ENCODE data around the gene WNT11. TPM values are rescaled to one million over a fixed set of nuclear protein-coding genes. Genes with fewer than 3 reads are reported as not detected.
"Not testable (repeated sequence)": the region's sequence is repeated elsewhere in the genome, so short reads cannot be mapped to it uniquely, and the experiment has no call there.

The WNT11 gene
- total RNA-seq, 2 experiments from 2014 or later: 0.30 to 1.2 TPM

DNA sequence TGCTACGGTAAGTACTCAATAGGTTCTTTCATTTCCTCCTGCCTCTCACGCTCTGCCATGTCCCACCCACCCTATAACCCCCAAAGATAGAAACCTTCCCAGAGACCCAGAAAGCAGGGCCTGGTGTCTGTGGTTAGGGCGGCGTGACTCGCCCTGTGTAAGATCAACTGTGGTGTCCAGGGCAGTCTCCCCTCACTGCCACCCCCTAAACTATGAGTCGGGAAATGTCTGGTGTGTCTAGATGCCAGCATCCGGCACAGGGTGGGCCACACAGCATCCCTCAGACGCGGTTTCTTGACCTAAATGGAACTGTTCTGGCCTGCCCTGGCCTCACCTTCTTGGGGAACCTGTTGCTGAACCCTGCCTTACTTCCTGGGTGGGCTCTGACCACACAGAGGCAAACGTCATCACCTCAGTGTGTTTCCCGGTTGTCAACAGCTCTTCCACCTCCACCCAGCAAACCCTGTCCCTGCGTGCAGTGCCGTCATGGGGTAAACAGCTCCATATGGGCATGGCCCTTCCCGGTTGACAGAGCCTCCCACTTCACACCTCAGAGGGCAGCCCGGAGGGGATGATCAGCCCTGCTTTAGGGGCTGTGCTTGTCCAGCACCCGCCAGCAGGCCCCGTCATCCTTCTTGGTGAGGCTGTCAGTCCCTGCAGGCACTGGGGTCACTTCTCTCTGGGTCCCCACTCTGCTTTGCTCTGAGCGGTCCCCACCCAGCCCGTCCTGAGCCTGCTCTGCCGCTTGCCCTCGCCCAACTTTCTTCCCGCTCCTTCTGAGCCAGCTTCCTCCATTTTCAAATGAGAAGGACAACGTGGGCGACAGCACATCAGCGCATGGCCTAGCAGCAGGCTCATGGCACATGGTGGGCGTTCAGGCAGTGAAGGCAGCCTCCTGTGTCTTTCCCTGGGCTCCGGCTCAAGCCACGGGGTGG, 6.0 kb downstream of the WNT11 start:
- peaks cover 18% of the 10 kb centered on the region for H3K27me3 Mint-ChIP-seq
- CTCF ChIA-PET: no interaction called here
- intact Hi-C loops (cut with DNase I, micrococcal nuclease): loop anchor here in 1 of 2 experiments (10.0 kb wide), 1 partner anchor 245 kb away; the partner anchor contains the start of gene EMSY

GRCh38 chr11:76198691-76199090, 7.6 kb downstream of the WNT11 start:
- H3K36me3 Mint-ChIP-seq (ENCODE audit: low read depth); H3K27ac Mint-ChIP-seq; intact Hi-C loops (cut with DNase I, micrococcal nuclease); H3K36me3 ChIP-seq (ENCODE audit: insufficient read depth, low read length); H3K9me3 ChIP-seq (ENCODE audit: control insufficient read depth in 1 of 2, insufficient read depth in 1 of 2, low read length in 2 of 2); H3K4me1 Mint-ChIP-seq (ENCODE audit: low read depth); DNase-seq; H3K4me3 ChIP-seq (ENCODE audit: low read length); H3K4me3 Mint-ChIP-seq; POLR2A ChIA-PET; H3K27me3 ChIP-seq (ENCODE audit: control insufficient read depth in 1 of 2, insufficient read depth in 2 of 2, low read length in 2 of 2); CTCF ChIA-PET; ATAC-seq (ENCODE audit: poor library complexity); H3K27ac ChIP-seq (ENCODE audit: low read depth in 1 of 2, low read length in 2 of 2); H3K9me3 Mint-ChIP-seq; H3K4me1 ChIP-seq (ENCODE audit: insufficient read depth, low read length); H3K27me3 Mint-ChIP-seq: not testable (repeated sequence)

More for the DNA sequence above, 6.0 kb downstream of the WNT11 start:
- TF ChIP-seq, protein P1, sequence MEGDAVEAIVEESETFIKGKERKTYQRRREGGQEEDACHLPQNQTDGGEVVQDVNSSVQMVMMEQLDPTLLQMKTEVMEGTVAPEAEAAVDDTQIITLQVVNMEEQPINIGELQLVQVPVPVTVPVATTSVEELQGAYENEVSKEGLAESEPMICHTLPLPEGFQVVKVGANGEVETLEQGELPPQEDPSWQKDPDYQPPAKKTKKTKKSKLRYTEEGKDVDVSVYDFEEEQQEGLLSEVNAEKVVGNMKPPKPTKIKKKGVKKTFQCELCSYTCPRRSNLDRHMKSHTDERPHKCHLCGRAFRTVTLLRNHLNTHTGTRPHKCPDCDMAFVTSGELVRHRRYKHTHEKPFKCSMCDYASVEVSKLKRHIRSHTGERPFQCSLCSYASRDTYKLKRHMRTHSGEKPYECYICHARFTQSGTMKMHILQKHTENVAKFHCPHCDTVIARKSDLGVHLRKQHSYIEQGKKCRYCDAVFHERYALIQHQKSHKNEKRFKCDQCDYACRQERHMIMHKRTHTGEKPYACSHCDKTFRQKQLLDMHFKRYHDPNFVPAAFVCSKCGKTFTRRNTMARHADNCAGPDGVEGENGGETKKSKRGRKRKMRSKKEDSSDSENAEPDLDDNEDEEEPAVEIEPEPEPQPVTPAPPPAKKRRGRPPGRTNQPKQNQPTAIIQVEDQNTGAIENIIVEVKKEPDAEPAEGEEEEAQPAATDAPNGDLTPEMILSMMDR (IDR thresholded peaks at IDR 0.05): no peak
- POLR2A ChIA-PET: no interaction called here
- H3K27me3 ChIP-seq (ENCODE audit: control insufficient read depth in 1 of 2, insufficient read depth in 2 of 2, low read length in 2 of 2): peaks cover 13 to 19% of the 10 kb centered on the region in 2 experiments
- no peaks in the 10 kb centered on the region for H3K4me1 Mint-ChIP-seq (ENCODE audit: low read depth)
- peak in 2 of 14 experiments; percentile 3 to 30 for DNase-seq
- H3K4me3 ChIP-seq (ENCODE audit: low read length): no peak overlapping the region
- H3K36me3 ChIP-seq (ENCODE audit: insufficient read depth, low read length): no peaks in the 10 kb centered on the region
- no peak overlapping the region for H3K4me3 Mint-ChIP-seq
- H3K27ac Mint-ChIP-seq: no peak overlapping the region
- peaks cover 0 to 5% of the 10 kb centered on the region in 2 experiments for H3K9me3 ChIP-seq (ENCODE audit: control insufficient read depth in 1 of 2, insufficient read depth in 1 of 2, low read length in 2 of 2)
- no peaks in the 10 kb centered on the region for H3K9me3 Mint-ChIP-seq
- no peak overlapping the region for H3K27ac ChIP-seq (ENCODE audit: low read depth in 1 of 2, low read length in 2 of 2)
- H3K4me1 ChIP-seq (ENCODE audit: insufficient read depth, low read length): no peaks in the 10 kb centered on the region
- no peaks in the 10 kb centered on the region for H3K36me3 Mint-ChIP-seq (ENCODE audit: low read depth)
- no peak for ATAC-seq (ENCODE audit: poor library complexity)

GRCh38 chr11:76197941-76198640, 8.2 kb downstream of the WNT11 start:
- Mint-ChIP-seq H3K4me1 (ENCODE audit: low read depth) (no peaks in the 10 kb centered on the region), H3K27me3 (no peaks in the 10 kb centered on the region), H3K9me3 (no peaks in the 10 kb centered on the region), H3K36me3 (ENCODE audit: low read depth) (no peaks in the 10 kb centered on the region), H3K4me3 (no peak overlapping the region), H3K27ac (no peak overlapping the region)
- Histone ChIP-seq H3K36me3 (ENCODE audit: insufficient read depth, low read length) (no peaks in the 10 kb centered on the region), H3K27me3 (ENCODE audit: control insufficient read depth in 1 of 2, insufficient read depth in 2 of 2, low read length in 2 of 2) (peaks cover 0 to 1% of the 10 kb centered on the region in 2 experiments), H3K4me1 (ENCODE audit: insufficient read depth, low read length) (no peaks in the 10 kb centered on the region), H3K4me3 (ENCODE audit: low read length) (no peak overlapping the region), H3K27ac (ENCODE audit: low read depth in 1 of 2, low read length in 2 of 2) (no peak overlapping the region), H3K9me3 (ENCODE audit: control insufficient read depth in 1 of 2, insufficient read depth in 1 of 2, low read length in 2 of 2) (no peaks in the 10 kb centered on the region)
- ATAC-seq (ENCODE audit: poor library complexity) (no peak), DNase-seq (no peak)
- CTCF ChIA-PET: no interaction called here
- POLR2A ChIA-PET: no interaction called here
- TF ChIP-seq, protein P1 (IDR thresholded peaks at IDR 0.05): no peak
- intact Hi-C loops (cut with DNase I, micrococcal nuclease): no loop called here

Measured in CD4-positive, alpha-beta T cell (primary cell).